H54 (cell line): ENCODE measurements around the gene CHMP4A.
"Not testable (repeated sequence)": the region's sequence is repeated elsewhere in the genome, so short reads cannot be mapped to it uniquely, and the experiment has no call there.

Source experiments
- DNase-seq: peaks from one replicate; pipeline ENCODE4 v3.0.0; 2011; ENCODE audit warnings: low spot score, mixed read lengths; ENCODE audit not compliant: insufficient read length
- FAIRE-seq: peaks from 3 replicates; lab custom pipeline; 2011; peaks lifted over from hg19 to GRCh38; lab: Jason Lieb, UNC
- POLR2A ChIP-seq: IDR thresholded peaks from 2 replicates; pipeline ENCODE4 v1.6.1; 2011; ENCODE audit warnings: low read depth, mild to moderate bottlenecking, low read length

Gene CHMP4A

DNA sequence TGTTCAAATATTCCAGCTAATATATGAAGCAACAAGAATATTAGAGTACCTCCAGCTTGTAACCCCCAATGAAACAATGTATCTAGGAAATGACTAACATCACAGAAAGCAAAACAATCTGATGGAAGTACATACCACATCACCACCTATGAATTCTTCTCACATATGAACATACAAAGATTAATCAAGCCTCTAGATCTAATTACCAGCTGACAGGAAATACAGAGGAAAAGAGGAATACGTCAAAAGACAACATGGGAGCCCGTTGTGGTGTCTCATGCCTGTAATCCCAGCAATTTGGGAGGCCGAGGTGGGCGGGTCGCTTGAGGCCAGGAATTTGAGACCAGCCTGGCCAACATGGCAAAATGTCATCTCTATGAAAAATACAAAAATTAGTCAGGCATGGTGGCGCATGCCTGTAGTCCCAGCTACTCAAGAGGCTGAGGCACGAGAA is 11.4 kb upstream of the CHMP4A start:
- FAIRE-seq (no peak), DNase-seq (no peak)
- TF ChIP-seq POLR2A, result no peak

DNA sequence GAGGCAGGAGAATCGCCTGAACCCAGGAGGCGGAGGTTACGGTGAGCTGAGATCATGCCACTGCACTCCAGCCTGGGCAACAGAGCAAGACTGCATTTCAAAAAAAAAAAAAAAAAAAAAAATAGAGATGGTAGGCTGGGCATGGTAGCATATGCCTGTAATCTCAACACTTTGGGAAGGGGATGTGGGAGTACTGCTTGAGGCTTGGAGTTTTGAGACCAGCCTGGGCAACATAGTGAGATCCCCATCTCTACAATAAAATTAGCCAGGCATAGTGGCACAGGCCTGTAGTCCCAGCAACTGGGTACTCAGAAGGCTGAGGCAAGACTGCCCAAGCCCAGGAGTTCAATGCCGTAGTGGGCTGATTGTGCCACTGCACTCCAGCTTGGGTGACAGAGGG is 9.7 kb upstream of the CHMP4A start:
- not testable (repeated sequence) for FAIRE-seq, DNase-seq

DNA sequence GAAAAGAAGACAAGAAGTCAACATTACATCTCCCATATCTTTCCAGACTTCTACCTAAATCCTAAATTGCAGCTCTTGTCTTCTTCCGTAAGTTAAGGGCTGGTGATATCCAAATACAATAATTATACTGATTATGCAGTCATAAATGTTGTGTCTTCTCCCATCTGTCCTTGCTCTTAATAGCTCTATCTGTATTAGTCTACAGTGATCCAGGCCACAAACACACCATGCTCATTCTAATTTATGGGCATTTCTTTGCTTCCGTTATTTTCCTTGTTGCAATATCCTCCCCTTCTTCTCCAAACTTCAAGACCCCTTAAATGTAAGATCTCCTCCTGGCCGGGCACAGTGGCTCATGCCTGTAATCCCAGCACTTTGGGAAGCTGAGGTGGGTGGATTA is 6.2 kb upstream of the CHMP4A start:
- DNase-seq (no peak), FAIRE-seq (no peak)
- TF ChIP-seq POLR2A, result no peak

- DNase-seq (no peak), FAIRE-seq (no peak)
- TF ChIP-seq POLR2A, result no peak
These were observed 5.8 kb upstream of the CHMP4A start for GRCh38 chr14:24219080-24219479.

DNA sequence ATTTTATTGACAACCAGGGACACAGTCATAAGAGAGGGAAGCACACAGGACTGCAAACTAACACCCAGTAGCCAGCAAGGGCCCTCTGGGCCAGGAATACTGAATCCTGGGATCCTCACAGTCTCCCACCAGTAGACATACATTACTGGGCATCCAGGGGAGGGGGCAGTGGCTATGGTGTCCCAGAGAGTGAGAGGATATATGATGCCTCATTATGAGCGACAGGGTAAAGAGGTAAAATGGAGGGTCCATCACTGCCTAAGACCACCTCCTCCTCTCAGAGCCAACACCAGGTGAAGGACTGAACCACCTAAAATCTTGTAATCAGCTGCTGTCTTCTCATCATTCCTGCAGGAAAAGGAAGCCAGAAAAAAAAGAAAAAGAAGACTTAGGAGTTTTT is 3.6 kb upstream of the CHMP4A start:
- DNase-seq, FAIRE-seq: not testable (repeated sequence)

DNA sequence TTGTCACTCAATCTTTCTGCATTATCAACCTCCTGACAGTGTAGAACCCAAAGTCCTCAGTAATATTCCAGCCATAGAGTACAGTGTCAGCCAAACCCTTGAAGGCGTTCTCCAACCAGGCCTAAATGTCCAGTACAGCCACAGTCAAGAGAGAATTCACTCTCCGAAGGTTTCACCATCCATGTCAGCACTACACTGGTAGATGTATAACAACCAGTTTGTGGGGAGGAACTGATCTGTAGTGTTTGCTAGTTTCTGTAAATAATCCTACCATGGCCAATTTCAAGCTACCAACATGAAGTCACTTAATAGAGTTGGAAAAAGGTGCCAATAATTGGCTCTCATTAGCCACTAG is 3.0 kb upstream of the CHMP4A start:
- FAIRE-seq, result no peak
- TF ChIP-seq POLR2A, result no peak

GRCh38 chr14:24215495-24216344 is 2.4 kb upstream of the CHMP4A start, which contains the start of gene MDP1:
MDP1 (minus strand) TSS chr14:24216066; CDS start chr14:24215955, 111 bp downstream.
- FAIRE-seq (no peak), DNase-seq (no peak)
- peak; percentile 46 for TF ChIP-seq POLR2A

More for the DNA sequence above, 3.0 kb upstream of the CHMP4A start:
- DNase-seq, result no peak

DNA sequence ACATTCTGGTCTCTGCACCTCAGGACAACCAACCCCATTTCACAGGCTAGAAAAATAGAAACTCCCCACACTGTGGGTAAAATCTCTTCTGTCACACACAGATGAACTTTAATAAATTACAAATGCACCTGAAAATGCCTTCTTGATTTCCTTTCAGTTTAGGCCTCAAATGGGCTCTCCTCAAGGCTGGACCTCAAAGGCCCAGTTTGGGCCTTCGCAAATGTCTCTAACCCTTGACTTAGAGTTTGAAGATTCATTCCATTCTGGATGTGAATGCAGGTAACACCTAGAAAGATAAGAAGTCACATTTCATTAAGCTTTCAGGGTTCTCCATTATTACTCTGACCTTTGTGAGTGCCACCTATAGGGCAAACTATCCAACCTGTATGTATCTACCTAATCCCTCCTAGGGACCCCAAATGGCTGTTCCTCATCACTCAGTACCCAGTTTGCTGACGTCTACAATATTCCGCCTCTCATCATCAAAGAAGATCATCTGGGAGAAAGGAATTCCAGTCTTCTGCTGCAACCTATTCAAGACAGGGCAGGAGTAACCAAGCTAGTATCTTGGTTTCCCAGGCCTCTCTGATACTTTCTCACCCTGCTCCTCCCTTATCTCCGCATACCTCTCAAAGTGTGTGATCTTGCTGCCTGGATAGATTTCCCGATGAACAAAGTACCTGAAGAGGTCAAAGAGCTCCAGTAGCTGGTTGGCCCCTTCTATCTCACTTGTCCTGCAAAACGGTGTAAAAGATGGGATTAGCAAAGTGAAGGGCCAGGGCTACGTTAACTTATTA is 776 bp upstream of the CHMP4A start:
- FAIRE-seq, result no peak
- TF ChIP-seq POLR2A, result no peak
- no peak for DNase-seq

DNA sequence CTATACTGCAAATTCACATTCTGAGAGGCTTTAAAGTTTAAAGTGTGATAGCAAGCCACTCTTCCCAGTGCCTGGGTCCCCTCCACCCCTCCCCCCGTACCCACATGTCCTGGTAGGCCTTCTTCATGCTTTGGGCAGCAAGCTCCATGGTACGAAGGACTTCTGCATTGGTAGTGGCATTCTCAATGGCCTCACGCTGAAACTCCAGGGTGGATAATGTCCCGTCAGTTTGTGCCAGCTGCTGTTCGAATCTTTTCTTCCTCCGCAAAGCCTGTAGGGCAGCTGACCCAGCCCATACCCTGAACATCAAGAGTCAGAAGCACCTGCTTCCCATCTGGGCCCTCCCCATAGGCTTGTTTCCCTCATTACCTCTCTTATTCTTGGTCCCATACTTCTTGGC is 2.0 kb downstream of the CHMP4A start:
- TF ChIP-seq POLR2A, result no peak
- DNase-seq, result no peak
- no peak for FAIRE-seq

- DNase-seq (no peak), FAIRE-seq (no peak)
- no peak for TF ChIP-seq POLR2A
These were observed 5.7 kb downstream of the CHMP4A start for GRCh38 chr14:24207625-24208024.

- FAIRE-seq (no peak), DNase-seq (no peak)
- TF ChIP-seq POLR2A, result no peak
These were observed 6.2 kb downstream of the CHMP4A start for GRCh38 chr14:24207104-24207551.

- DNase-seq (no peak), FAIRE-seq (no peak)
- TF ChIP-seq POLR2A, result no peak
These were observed 6.8 kb downstream of the CHMP4A start for GRCh38 chr14:24206260-24207103.

GRCh38 chr14:24204163-24205146 is 8.8 kb downstream of the CHMP4A start:
- TF ChIP-seq POLR2A, result no peak
- DNase-seq (no peak), FAIRE-seq (no peak)

DNA sequence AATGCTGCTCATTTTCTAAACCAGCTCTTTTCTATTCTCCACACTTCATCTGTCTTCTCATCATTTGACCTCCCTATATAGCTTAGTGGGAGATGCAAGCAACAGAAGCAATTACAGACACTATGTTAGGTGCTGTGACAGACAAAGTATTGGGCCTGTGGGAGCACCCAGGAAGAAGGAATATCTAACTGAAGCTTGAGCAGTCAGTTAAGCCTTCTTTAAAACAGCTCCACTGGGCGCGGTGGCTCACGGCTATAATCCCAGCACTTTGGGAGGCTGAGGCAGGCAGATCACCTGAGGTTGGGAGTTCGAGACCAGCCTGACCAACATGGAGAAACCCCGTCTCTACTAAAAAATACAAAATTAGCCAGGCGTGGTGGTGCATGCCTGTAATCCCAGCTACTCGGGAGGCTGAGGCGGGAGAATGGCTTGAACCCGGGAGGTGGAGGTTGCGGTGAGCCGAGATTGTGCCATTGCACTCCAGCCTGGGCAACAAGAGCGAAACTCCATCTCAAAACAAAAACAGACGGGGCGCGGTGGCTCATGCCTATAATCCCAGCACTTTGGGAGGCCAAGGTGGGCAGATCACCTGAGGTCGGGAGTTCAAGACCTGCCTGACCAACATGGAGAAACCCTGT is 9.9 kb downstream of the CHMP4A start:
- FAIRE-seq, result not testable (repeated sequence)

DNA sequence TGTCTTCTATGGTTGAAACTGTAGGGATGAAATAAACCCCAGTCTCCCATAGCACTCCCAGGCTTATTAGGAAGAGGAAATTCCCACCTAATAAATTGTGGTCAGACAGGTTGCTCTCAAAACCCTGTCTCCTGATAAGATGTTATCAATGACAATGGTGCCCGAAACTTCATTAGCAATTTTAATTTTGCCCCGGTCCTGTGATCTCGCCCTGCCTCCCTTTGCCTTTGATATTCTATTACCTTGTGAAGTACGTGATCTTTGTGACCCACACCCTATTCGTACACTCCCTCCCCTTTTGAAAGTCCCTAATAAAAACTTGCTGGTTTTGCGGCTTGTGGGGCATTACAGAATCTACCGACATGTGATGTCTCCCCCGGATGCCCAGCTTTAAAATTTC is 10.8 kb downstream of the CHMP4A start:
- not testable (repeated sequence) for FAIRE-seq, DNase-seq

More for the DNA sequence above, 9.9 kb downstream of the CHMP4A start:
- not testable (repeated sequence) for DNase-seq
